Neural progenitor cell (in vitro differentiated cells): ENCODE measurements around the gene TRAPPC2. TPM values are rescaled to one million over a fixed set of nuclear protein-coding genes. Genes with fewer than 3 reads are reported as not detected.

Experiments
- DNase-seq: peaks from one replicate; pipeline ENCODE4 v3.0.0-alpha.2; 2016; ENCODE audit warnings: low spot score
- H2AFZ ChIP-seq: fragments of 200-600 bp; sonication (generic); replicated peaks from 2 replicates; pipeline ENCODE4 v1.6.1; 2016; ENCODE audit warnings: antibody characterized with exemption
- H3F3A ChIP-seq: fragments of 200-600 bp; sonication (generic); 2 replicates; pipeline ENCODE4 v1.6.1; 2016; ENCODE audit warnings: antibody characterized with exemption, low read depth
- H3K27ac ChIP-seq: fragments of 200-600 bp; sonication (generic); 2 replicates; pipeline ENCODE4 v1.5.1; 2016; ENCODE audit warnings: mild to moderate bottlenecking
- H3K27me3 ChIP-seq: fragments of 200-600 bp; sonication (generic); 2 replicates; pipeline ENCODE4 v1.6.1; 2016; ENCODE audit warnings: mild to moderate bottlenecking, moderate library complexity
- H3K36me3 ChIP-seq: fragments of 200-600 bp; sonication (generic); 2 replicates; pipeline ENCODE4 v1.5.1; 2016
- H3K4me1 ChIP-seq: fragments of 200-600 bp; sonication (generic); 2 replicates; pipeline ENCODE4 v1.6.1; 2016; ENCODE audit warnings: mixed run types
- H3K4me2 ChIP-seq: fragments of 200-600 bp; sonication (generic); 2 replicates; pipeline ENCODE4 v1.6.1; 2016
- H3K4me3 ChIP-seq: fragments of 200-600 bp; sonication (generic); 2 replicates; pipeline ENCODE4 v1.5.1; 2016
- H3K79me2 ChIP-seq: fragments of 200-600 bp; sonication (generic); 2 replicates; pipeline ENCODE4 v1.6.1; 2016; ENCODE audit warnings: low read depth
- H3K9ac ChIP-seq: fragments of 200-600 bp; sonication (generic); 2 replicates; pipeline ENCODE4 v1.6.1; 2016
- H3K9me3 ChIP-seq: fragments of 200-600 bp; sonication (generic); 2 replicates; pipeline ENCODE4 v1.5.1; 2016; ENCODE audit warnings: low read depth
- H4K20me1 ChIP-seq: fragments of 200-600 bp; sonication (generic); 2 replicates; pipeline ENCODE4 v1.6.1; 2016; ENCODE audit warnings: low read depth
- H3K27ac Mint-ChIP-seq: 3 replicates; pipeline ENCODE4 v1.8.0; 2021; ENCODE audit warnings: mixed read lengths
- H3K27me3 Mint-ChIP-seq: 2 replicates; pipeline ENCODE4 v1.8.0; 2022; ENCODE audit warnings: low read depth, mild to moderate bottlenecking, inconsistent platforms, moderate library complexity, mixed read lengths; ENCODE audit not compliant: insufficient read depth
- H3K36me3 Mint-ChIP-seq: 3 replicates; pipeline ENCODE4 v1.8.0; 2021; ENCODE audit warnings: mixed read lengths
- H3K4me1 Mint-ChIP-seq: 3 replicates; pipeline ENCODE4 v1.8.0; 2021; ENCODE audit warnings: mixed read lengths
- H3K4me3 Mint-ChIP-seq: 3 replicates; pipeline ENCODE4 v1.8.0; 2021; ENCODE audit warnings: mild to moderate bottlenecking, moderate library complexity, mixed read lengths
- H3K9me3 Mint-ChIP-seq: 3 replicates; pipeline ENCODE4 v1.8.0; 2020; ENCODE audit warnings: mixed read lengths
- EZH2 ChIP-seq: fragments of 200-600 bp; sonication (generic); IDR thresholded peaks from 2 replicates; pipeline ENCODE4 v1.6.1; 2017; ENCODE audit warnings: antibody characterized with exemption, mild to moderate bottlenecking, moderate library complexity
- EZH2phosphoT487 ChIP-seq: fragments of 200-600 bp; sonication (generic); IDR thresholded peaks from 2 replicates; pipeline ENCODE4 v1.6.1; 2017; ENCODE audit warnings: antibody characterized with exemption
- total RNA-seq: library from RNA; depleted of rRNA; stranded (reverse); fragments of >200 nt; gene quantifications from 2 replicates; pipeline ENCODE4 v1.2.3, GENCODE V29; 2015; ENCODE audit warnings: low replicate concordance
- TF ChIP-seq, protein P1 (sequence below): fragments of 200-600 bp; sonication (generic); IDR thresholded peaks from 2 replicates; pipeline ENCODE4 v1.5.1; 2017; ENCODE audit warnings: antibody characterized with exemption, mild to moderate bottlenecking

Gene TRAPPC2
- total RNA-seq, 1 donor from 2014 or later: 31.6 TPM

DNA sequence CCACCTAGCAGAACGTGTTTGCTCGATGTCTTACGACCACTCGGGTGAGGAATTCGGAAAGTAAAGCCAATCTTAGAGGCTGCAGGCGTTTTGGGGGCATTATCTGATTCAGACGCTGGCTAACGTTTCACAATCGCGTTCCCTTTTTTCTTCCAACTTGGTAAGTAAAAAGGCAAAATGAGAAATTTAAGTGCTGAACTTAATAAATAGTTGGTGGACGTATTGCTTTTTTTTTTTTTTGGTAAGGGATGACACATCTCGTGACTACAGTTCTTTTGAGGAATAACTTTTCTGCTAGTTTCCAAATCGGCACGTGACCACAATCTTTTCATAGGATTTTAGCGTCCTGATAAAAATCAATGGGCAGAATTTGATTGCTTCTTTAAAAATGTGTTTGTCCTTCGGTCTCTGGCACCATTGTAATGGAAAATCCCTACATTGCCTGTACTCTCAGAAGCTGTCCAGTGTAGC is 44.6 kb downstream of the TRAPPC2 start:
- TF ChIP-seq, protein P1, sequence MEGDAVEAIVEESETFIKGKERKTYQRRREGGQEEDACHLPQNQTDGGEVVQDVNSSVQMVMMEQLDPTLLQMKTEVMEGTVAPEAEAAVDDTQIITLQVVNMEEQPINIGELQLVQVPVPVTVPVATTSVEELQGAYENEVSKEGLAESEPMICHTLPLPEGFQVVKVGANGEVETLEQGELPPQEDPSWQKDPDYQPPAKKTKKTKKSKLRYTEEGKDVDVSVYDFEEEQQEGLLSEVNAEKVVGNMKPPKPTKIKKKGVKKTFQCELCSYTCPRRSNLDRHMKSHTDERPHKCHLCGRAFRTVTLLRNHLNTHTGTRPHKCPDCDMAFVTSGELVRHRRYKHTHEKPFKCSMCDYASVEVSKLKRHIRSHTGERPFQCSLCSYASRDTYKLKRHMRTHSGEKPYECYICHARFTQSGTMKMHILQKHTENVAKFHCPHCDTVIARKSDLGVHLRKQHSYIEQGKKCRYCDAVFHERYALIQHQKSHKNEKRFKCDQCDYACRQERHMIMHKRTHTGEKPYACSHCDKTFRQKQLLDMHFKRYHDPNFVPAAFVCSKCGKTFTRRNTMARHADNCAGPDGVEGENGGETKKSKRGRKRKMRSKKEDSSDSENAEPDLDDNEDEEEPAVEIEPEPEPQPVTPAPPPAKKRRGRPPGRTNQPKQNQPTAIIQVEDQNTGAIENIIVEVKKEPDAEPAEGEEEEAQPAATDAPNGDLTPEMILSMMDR: no peak
- TF ChIP-seq EZH2phosphoT487: no peak
- TF ChIP-seq EZH2: no peak
- Mint-ChIP-seq H3K27ac (peak overlapping the region; percentile 85), H3K4me1 (peaks cover 25% of the 10 kb centered on the region), H3K4me3 (peak overlapping the region; percentile 95), H3K36me3 (peaks cover 1% of the 10 kb centered on the region), H3K9me3 (no peaks in the 10 kb centered on the region), H3K27me3 (no peaks in the 10 kb centered on the region)
- peak overlapping the region; percentile 74 for H3K4me3 ChIP-seq
- H3K36me3 ChIP-seq: no peaks in the 10 kb centered on the region
- H4K20me1 ChIP-seq: peaks cover 38% of the 10 kb centered on the region
- H3K4me1 ChIP-seq: peaks cover 13% of the 10 kb centered on the region
- H3K9me3 ChIP-seq: no peaks in the 10 kb centered on the region
- H3K27ac ChIP-seq: no peak overlapping the region
- H2AFZ ChIP-seq: peak overlapping the region; percentile 23
- H3K27me3 ChIP-seq: peaks cover 19% of the 10 kb centered on the region
- H3F3A ChIP-seq: no peaks in the 10 kb centered on the region
- peak overlapping the region; percentile 73 for H3K4me2 ChIP-seq
- H3K79me2 ChIP-seq: peaks cover 57% of the 10 kb centered on the region
- H3K9ac ChIP-seq: peak overlapping the region; percentile 46
- DNase-seq: peak; percentile 33

- DNase-seq: peak; percentile 86
- peak within 1 kb of the TSS; percentile 85 for H3K27ac Mint-ChIP-seq
- Histone ChIP-seq H3K4me1 (peaks cover 9% of the 10 kb centered on the region), H3K36me3 (no peaks in the 10 kb centered on the region), H3K9ac (peak within 1 kb of the TSS; percentile 46), H3F3A (no peaks in the 10 kb centered on the region), H3K79me2 (peaks cover 51% of the 10 kb centered on the region), H3K27me3 (peaks cover 19% of the 10 kb centered on the region), H3K9me3 (no peaks in the 10 kb centered on the region), H4K20me1 (peaks cover 32% of the 10 kb centered on the region), H3K4me2 (peak within 1 kb of the TSS; percentile 76), H3K27ac (no peak within 1 kb of the TSS), H2AFZ (peak within 1 kb of the TSS; percentile 78), H3K4me3 (peak within 1 kb of the TSS; percentile 74)
- peaks cover 25% of the 10 kb centered on the region for H3K4me1 Mint-ChIP-seq
- no peaks in the 10 kb centered on the region for H3K9me3 Mint-ChIP-seq
- no peaks in the 10 kb centered on the region for H3K27me3 Mint-ChIP-seq
- peaks cover 1% of the 10 kb centered on the region for H3K36me3 Mint-ChIP-seq
- peak within 1 kb of the TSS; percentile 95 for H3K4me3 Mint-ChIP-seq
- TF ChIP-seq EZH2: no peak
- TF ChIP-seq EZH2phosphoT487: no peak
- TF ChIP-seq, protein P1: no peak
These were observed 45.3 kb downstream of the TRAPPC2 start, which contains the start of gene RAB9A for GRCh38 chrX:13688958-13689740. TSS of gene RAB9A (plus strand) at chrX:13689128. CDS start at chrX:13708747, 19,619 bp downstream.

- Histone ChIP-seq H3K9me3 (no peaks in the 10 kb centered on the region), H3K4me1 (peaks cover 4% of the 10 kb centered on the region), H3K79me2 (peaks cover 44% of the 10 kb centered on the region), H3K9ac (no peak overlapping the region), H3K4me2 (peak overlapping the region; percentile 76), H3K27me3 (peaks cover 19% of the 10 kb centered on the region), H3K4me3 (peak overlapping the region; percentile 74), H4K20me1 (peaks cover 25% of the 10 kb centered on the region), H3F3A (no peaks in the 10 kb centered on the region), H3K36me3 (no peaks in the 10 kb centered on the region), H2AFZ (peak overlapping the region; percentile 78), H3K27ac (no peak overlapping the region)
- no peaks in the 10 kb centered on the region for H3K9me3 Mint-ChIP-seq
- H3K27me3 Mint-ChIP-seq: no peaks in the 10 kb centered on the region
- no peak overlapping the region for H3K27ac Mint-ChIP-seq
- peaks cover 1% of the 10 kb centered on the region for H3K36me3 Mint-ChIP-seq
- peak overlapping the region; percentile 95 for H3K4me3 Mint-ChIP-seq
- peaks cover 21% of the 10 kb centered on the region for H3K4me1 Mint-ChIP-seq
- TF ChIP-seq EZH2: no peak
- TF ChIP-seq, protein P1: no peak
- TF ChIP-seq EZH2phosphoT487: no peak
- DNase-seq: no peak
These were observed 45.9 kb downstream of the TRAPPC2 start for GRCh38 chrX:13688384-13688957.
